ENCODE measurements around the gene PCDHGB6.
"Not testable (repeated sequence)": the region's sequence is repeated elsewhere in the genome, so short reads cannot be mapped to it uniquely, and the experiment has no call there.

PCDHGB6 gene

DNA sequence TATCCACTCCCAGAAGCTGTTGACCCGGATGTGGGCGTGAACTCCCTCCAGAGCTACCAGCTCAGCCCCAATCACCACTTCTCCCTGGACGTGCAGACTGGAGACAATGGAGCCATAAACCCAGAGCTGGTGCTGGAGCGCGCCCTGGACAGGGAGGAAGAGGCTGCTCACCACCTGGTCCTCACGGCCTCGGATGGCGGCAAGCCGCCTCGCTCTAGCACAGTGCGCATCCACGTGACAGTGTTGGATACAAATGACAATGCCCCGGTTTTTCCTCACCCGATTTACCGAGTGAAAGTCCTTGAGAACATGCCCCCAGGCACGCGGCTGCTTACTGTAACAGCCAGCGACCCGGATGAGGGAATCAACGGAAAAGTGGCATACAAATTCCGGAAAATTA is 14.6 kb upstream of the PCDHGB6 start:
- H3K4me3 ChIP-seq (ENCODE audit: low read length): no peak overlapping the region
- TF ChIP-seq, protein P1, sequence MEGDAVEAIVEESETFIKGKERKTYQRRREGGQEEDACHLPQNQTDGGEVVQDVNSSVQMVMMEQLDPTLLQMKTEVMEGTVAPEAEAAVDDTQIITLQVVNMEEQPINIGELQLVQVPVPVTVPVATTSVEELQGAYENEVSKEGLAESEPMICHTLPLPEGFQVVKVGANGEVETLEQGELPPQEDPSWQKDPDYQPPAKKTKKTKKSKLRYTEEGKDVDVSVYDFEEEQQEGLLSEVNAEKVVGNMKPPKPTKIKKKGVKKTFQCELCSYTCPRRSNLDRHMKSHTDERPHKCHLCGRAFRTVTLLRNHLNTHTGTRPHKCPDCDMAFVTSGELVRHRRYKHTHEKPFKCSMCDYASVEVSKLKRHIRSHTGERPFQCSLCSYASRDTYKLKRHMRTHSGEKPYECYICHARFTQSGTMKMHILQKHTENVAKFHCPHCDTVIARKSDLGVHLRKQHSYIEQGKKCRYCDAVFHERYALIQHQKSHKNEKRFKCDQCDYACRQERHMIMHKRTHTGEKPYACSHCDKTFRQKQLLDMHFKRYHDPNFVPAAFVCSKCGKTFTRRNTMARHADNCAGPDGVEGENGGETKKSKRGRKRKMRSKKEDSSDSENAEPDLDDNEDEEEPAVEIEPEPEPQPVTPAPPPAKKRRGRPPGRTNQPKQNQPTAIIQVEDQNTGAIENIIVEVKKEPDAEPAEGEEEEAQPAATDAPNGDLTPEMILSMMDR (conservative IDR thresholded peaks at IDR 0.05; ENCODE audit: low read length): no peak
- no peak for DNase-seq (ENCODE audit: low read depth)

DNA sequence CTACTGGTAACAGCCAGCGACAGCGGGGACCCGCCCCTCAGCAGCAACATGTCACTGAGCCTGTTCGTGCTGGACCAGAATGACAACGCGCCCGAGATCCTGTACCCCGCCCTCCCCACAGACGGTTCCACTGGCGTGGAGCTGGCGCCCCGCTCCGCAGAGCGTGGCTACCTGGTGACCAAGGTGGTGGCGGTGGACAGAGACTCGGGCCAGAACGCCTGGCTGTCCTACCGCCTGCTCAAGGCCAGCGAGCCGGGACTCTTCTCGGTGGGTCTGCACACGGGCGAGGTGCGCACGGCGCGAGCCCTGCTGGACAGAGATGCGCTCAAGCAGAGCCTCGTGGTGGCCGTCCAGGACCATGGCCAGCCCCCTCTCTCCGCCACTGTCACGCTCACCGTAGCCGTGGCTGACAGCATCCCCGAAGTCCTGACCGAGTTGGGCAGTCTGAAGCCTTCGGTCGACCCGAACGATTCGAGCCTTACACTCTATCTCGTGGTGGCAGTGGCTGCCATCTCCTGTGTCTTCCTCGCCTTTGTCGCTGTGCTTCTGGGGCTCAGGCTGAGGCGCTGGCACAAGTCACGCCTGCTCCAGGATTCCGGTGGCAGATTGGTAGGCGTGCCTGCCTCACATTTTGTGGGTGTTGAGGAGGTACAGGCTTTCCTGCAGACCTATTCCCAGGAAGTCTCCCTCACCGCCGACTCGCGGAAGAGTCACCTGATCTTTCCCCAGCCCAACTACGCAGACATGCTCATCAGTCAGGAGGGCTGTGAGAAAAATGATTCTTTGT is 13.2 kb upstream of the PCDHGB6 start:
- not testable (repeated sequence) for H3K4me3 ChIP-seq (ENCODE audit: low read length)

DNA sequence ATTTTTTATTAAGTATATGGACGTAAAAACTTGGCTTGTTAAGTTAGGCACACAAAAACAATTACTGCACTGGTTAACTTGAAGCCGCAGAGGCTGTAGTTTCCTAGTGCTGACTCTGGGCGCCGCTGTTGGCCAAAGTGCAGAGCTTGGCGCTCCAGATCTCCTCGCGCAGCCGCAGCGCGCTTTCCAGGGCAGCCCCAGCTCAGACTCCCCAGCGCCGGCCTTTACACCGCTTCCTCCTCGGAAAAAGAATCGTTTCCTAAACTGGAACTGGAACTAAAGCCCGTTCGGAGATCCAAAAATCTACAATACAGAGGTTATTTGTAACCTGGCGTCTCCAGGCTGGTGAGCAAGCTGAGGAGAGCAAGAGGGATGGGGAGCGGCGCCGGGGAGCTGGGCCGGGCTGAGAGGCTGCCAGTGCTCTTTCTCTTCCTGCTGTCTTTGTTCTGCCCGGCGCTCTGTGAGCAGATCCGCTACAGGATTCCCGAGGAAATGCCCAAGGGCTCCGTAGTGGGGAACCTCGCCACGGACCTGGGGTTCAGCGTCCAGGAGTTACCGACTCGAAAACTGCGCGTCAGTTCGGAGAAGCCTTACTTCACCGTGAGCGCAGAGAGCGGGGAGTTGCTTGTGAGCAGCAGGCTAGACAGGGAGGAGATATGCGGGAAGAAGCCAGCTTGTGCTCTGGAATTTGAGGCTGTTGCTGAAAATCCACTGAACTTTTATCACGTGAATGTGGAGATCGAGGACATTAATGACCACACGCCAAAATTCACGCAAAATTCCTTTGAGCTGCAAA is 9.9 kb upstream of the PCDHGB6 start, which contains the start of gene PCDHGB5:
TSS of gene PCDHGB5 (plus strand) at position 192 of the 796 bp plus-strand sequence. CDS start at position 373, 181 bp downstream.
- TF ChIP-seq, protein P1 (conservative IDR thresholded peaks at IDR 0.05; ENCODE audit: low read length): peak; percentile 62
- DNase-seq (ENCODE audit: low read depth): peak; percentile 55
- H3K4me3 ChIP-seq (ENCODE audit: low read length): peak within 1 kb of the TSS; percentile 53

More for the DNA sequence above, 13.2 kb upstream of the PCDHGB6 start:
- DNase-seq (ENCODE audit: low read depth): not testable (repeated sequence)

DNA sequence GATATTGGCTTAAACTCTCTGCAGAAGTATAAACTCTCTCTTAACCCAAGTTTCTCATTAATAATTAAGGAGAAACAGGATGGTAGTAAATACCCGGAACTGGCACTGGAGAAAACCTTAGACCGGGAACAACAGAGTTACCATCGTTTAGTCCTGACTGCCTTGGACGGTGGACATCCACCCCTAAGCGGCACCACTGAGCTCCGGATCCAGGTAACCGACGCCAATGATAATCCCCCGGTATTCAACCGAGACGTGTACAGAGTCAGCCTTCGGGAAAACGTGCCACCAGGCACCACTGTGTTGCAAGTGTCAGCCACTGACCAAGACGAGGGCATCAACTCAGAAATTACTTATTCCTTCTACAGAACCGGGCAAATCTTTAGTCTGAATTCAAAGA is 9.2 kb upstream of the PCDHGB6 start:
- H3K4me3 ChIP-seq (ENCODE audit: low read length): peak overlapping the region; percentile 17; the same call in 1 of the 2 replicates
- TF ChIP-seq, protein P1 (conservative IDR thresholded peaks at IDR 0.05; ENCODE audit: low read length): no peak
- DNase-seq (ENCODE audit: low read depth): no peak

DNA sequence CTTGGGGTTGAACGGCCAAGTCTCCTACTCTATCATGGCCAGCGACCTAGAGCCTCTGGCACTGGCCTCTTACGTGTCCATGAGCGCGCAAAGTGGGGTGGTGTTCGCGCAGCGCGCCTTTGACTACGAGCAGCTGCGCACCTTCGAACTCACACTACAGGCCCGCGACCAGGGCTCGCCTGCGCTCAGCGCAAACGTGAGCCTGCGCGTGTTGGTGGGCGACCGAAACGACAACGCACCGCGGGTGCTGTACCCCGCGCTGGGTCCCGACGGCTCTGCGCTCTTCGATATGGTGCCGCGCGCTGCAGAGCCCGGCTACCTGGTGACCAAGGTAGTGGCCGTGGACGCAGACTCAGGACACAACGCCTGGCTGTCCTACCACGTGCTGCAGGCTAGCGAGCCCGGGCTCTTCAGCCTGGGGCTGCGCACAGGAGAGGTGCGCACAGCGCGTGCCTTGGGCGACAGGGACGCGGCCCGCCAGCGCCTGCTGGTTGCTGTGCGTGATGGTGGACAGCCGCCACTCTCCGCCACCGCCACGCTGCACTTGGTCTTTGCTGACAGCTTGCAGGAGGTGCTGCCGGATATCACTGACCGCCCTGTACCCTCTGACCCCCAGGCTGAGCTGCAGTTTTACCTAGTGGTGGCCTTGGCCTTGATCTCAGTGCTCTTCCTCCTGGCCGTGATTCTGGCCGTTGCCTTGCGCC is 8.1 kb upstream of the PCDHGB6 start:
- peak overlapping the region; percentile 22 for H3K4me3 ChIP-seq (ENCODE audit: low read length)
- TF ChIP-seq, protein P1 (conservative IDR thresholded peaks at IDR 0.05; ENCODE audit: low read length): no peak
- DNase-seq (ENCODE audit: low read depth): no peak

DNA sequence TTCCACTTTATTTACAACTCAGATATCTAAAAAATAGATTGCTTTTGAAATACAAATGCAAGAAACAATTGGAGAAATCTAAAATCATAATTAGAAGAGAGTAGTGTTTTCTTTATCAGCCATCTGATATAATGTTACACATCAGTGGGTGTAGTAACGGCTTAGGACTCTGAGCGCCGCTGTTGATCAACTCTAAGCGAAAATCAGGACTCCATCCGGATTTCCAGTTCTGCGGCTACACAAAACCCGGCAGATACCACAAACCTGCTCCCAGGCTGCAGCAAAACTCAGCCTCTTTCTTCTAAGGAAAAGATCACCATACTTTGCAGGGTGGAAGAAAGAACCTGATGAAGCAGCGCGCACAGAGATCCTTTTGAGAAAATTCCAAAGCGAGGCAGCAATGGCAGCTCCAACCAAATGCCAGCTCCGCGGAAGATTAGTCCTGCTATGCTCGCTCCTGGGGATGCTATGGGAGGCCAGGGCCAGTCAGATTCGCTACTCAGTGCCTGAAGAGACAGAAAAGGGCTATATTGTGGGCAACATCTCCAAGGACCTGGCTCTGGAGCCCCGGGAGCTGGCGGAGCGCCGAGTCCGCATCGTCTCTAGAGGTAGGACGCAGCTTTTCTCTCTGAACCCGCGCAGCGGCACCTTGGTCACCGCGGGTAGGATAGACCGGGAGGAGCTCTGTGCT is 5.1 kb upstream of the PCDHGB6 start, which contains the start of gene PCDHGA9:
TSS of gene PCDHGA9 (plus strand) at position 226 of the 691 bp plus-strand sequence. CDS start at position 401, 175 bp downstream.
- TF ChIP-seq, protein P1 (conservative IDR thresholded peaks at IDR 0.05; ENCODE audit: low read length): peak; percentile 50
- DNase-seq (ENCODE audit: low read depth): peak; percentile 41
- peak within 1 kb of the TSS; percentile 36 for H3K4me3 ChIP-seq (ENCODE audit: low read length)
